Astrocyte (in vitro differentiated cells and primary cell): ENCODE results near the gene SPTBN1.

Experiments
- CTCF ChIP-seq: IDR thresholded peaks from 2 replicates; pipeline ENCODE4 v1.5.1; 2011; ENCODE audit warnings: low read depth, mild to moderate bottlenecking, inconsistent platforms, low read length, moderate library complexity; ENCODE audit not compliant: insufficient read depth
- EZH2 ChIP-seq: IDR thresholded peaks from 2 replicates; pipeline ENCODE4 v1.6.1; 2012; ENCODE audit warnings: mild to moderate bottlenecking, low read length, inconsistent platforms; ENCODE audit not compliant: insufficient read depth

GRCh38 chr2:54704238-54704637, 248.1 kb downstream of the SPTBN1 start:
- TF ChIP-seq CTCF (no peak), EZH2 (no peak)
